RWPE2 (cell line): Measurements from ENCODE around the gene FGF8.

Experiments used
- ATAC-seq: fragments of 200-7000 bp; cut with Tn5 transposase; 3 replicates; pipeline ENCODE4 v1.9.1; 2021; ENCODE audit warnings: low read depth
- DNase-seq: peaks from one replicate; pipeline ENCODE4 v3.0.0-alpha.2; 2020; ENCODE audit warnings: low spot score
- H3K27ac ChIP-seq: fragments of 450-650 bp; 2 replicates; pipeline ENCODE4 v1.5.1; 2017; ENCODE audit warnings: mild to moderate bottlenecking; ENCODE audit not compliant: poor library complexity, severe bottlenecking
- H3K27me3 ChIP-seq: fragments of 250-450 bp; sonication (Bioruptor Pico); 2 replicates; pipeline ENCODE4 v1.5.1; 2021; ENCODE audit warnings: mild to moderate bottlenecking, moderate library complexity; ENCODE audit not compliant: insufficient read depth, poor library complexity, severe bottlenecking
- H3K36me3 ChIP-seq: fragments of 250-450 bp; sonication (Bioruptor Pico); 2 replicates; pipeline ENCODE4 v1.5.1; 2020; ENCODE audit warnings: low read depth, mild to moderate bottlenecking, moderate library complexity
- H3K4me1 ChIP-seq: fragments of 250-450 bp; sonication (Bioruptor Pico); 2 replicates; pipeline ENCODE4 v1.5.1; 2021; ENCODE audit warnings: mild to moderate bottlenecking, moderate library complexity; ENCODE audit not compliant: insufficient read depth, poor library complexity, severe bottlenecking
- H3K4me3 ChIP-seq: fragments of 250-450 bp; sonication (Bioruptor Pico); 2 replicates; pipeline ENCODE4 v1.5.1; 2021; ENCODE audit warnings: mild to moderate bottlenecking, moderate library complexity; ENCODE audit not compliant: severe bottlenecking
- H3K9me3 ChIP-seq: fragments of 250-450 bp; sonication (Bioruptor Pico); 2 replicates; pipeline ENCODE4 v1.5.1; 2021; ENCODE audit warnings: mild to moderate bottlenecking, moderate library complexity; ENCODE audit not compliant: severe bottlenecking
- TF ChIP-seq, protein P1 (sequence below): fragments of 450-650 bp; IDR thresholded peaks from one replicate; pipeline ENCODE4 v1.5.1; 2017; ENCODE audit warnings: mild to moderate bottlenecking, moderate library complexity; ENCODE audit not compliant: poor library complexity, severe bottlenecking

Gene FGF8

DNA sequence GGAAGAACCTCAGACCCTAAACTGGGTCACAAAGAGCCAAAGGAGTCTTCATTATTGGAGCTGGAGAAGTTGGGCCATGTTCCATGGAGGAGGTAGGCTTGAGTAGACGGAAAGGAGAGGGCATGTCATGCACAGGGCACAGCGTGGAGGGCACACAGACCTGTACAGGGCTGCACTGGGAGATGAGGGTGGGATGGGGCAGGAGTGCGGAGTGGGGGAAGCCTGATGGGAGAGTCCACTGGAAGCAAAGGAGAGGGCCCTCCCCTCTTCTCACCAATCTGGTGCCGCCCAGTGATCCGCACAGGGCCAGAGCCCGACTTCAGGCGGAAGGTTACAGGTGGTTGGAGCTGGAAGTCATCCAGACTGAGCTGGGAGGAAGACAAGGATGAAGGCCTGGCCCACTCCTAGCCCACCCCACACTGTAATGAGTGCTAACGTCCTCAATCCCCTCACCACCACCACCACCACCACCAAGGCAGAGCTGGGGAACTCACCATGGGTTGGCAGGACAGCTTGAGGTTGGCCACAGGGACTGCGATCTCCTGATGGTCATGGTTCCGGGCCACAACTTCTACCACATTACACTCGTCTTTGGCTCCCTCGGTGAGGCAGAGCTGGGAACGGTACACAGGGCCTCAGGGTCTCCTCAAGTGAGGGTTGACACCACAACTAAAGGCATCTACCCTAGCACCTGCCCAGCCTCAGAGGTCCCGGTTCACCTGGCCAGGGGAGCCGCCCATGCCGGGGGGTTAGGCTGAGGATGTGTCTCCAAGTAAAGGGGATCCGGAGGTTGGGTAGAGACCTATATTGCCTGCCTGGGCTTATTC lies 6.3 kb upstream of the FGF8 start:
- Histone ChIP-seq H3K27ac (peak overlapping the region; percentile 52), H3K27me3 (peaks cover 5% of the 10 kb centered on the region), H3K4me3 (peak overlapping the region; percentile 73), H3K36me3 (peaks cover 32% of the 10 kb centered on the region), H3K9me3 (no peaks in the 10 kb centered on the region), H3K4me1 (peaks cover 7% of the 10 kb centered on the region)
- TF ChIP-seq, protein P1, sequence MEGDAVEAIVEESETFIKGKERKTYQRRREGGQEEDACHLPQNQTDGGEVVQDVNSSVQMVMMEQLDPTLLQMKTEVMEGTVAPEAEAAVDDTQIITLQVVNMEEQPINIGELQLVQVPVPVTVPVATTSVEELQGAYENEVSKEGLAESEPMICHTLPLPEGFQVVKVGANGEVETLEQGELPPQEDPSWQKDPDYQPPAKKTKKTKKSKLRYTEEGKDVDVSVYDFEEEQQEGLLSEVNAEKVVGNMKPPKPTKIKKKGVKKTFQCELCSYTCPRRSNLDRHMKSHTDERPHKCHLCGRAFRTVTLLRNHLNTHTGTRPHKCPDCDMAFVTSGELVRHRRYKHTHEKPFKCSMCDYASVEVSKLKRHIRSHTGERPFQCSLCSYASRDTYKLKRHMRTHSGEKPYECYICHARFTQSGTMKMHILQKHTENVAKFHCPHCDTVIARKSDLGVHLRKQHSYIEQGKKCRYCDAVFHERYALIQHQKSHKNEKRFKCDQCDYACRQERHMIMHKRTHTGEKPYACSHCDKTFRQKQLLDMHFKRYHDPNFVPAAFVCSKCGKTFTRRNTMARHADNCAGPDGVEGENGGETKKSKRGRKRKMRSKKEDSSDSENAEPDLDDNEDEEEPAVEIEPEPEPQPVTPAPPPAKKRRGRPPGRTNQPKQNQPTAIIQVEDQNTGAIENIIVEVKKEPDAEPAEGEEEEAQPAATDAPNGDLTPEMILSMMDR, result no peak
- DNase-seq (no peak), ATAC-seq (no peak)

DNA sequence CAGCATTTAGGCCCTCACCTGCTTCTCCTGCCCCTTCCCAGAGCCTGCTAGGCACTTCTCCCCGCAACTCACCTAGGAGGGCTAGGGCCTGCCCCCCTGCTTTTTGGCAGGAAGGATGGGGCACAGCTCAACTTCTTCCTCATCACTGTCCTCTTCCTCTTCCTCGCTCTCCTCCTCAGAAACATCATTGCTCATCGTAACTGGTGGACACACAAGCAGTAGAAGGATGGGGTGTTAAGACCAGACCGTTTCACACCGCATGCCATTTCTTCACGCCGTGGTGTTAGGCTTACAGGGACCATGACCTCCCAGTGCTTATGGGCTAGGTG lies 5.7 kb upstream of the FGF8 start:
- TF ChIP-seq, protein P1, result no peak
- ATAC-seq, result no peak
- H3K36me3 ChIP-seq, result peaks cover 26% of the 10 kb centered on the region
- no peak for DNase-seq
- H3K4me1 ChIP-seq, result peaks cover 7% of the 10 kb centered on the region
- H3K27ac ChIP-seq, result no peak overlapping the region
- no peaks in the 10 kb centered on the region for H3K9me3 ChIP-seq
- H3K4me3 ChIP-seq, result no peak overlapping the region
- H3K27me3 ChIP-seq, result peaks cover 10% of the 10 kb centered on the region

DNA sequence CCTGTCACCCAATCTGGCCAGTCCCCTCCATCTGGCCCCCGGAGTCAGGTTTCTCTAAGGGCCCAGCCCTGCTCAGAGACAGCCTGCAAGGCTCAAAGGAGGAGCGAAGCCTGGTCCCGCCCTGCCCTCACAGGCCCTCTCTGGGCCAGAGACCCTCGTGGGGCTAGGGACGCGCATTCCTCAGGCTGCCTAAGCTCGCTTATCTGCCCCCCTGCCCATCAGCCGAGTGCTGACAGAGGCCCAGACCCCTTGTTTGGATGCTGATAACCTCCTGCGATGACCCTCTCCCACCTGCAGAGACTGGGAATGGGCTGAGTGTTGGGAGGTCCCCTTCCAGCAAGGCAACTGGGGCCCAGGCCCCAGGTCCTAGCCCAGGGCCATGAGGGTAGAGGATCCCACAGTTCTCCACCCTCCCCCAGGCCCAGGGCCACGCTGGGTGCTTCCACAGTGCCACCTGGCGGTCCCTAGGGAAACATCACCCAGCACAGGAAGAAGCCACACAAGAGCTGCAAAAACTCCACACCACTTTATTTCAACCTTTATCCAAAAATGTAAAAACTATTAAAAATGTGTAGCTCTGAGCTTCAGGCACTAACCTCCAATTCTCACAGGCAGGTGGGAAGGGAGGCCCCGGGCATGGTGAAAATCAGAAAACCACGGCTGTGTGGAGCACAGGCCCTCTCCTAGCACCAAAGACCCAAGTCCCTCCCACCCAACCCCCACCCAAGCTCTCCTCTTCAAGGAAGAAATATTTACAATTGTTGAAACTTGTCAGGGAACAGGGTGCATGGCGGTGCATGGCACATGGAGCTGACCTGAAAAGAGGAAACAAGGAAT lies 5.1 kb upstream of the FGF8 start:
- H3K36me3 ChIP-seq, result peaks cover 21% of the 10 kb centered on the region
- no peak overlapping the region for H3K27ac ChIP-seq
- ATAC-seq (peak; percentile 44), DNase-seq (no peak)
- no peaks in the 10 kb centered on the region for H3K9me3 ChIP-seq
- peaks cover 14% of the 10 kb centered on the region for H3K27me3 ChIP-seq
- TF ChIP-seq, protein P1, result peak; percentile 92
- H3K4me1 ChIP-seq, result peaks cover 7% of the 10 kb centered on the region
- no peak overlapping the region for H3K4me3 ChIP-seq

DNA sequence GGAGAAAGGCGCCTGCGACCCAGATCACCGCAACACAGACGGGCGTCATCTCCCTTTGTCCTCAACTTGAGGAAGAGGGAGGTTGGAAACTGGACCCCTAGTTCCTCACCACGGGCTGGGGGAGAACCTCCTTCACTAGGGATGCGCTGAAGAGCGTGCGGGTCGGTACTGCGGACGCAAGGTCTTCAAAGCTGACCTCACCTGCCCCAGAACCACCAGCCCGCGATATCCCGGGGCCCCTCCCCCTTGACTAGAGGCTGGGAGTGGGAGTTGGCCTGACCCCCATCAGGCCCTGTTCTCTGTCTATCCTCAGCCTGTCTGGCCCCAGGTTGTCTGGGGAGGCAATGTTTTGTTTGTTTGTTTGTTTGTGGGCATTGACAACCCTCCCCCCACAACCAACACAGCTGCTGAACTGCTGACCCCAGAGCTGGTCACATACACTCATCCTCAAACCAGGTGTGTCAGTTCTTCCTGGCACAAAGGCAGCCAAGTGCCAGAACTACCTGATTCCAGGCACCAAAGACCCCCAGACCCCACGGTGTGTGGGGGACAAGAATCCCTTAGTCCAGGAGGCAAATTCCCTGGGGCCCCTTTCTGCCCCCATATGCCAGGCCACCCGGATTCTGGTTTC lies 4.4 kb upstream of the FGF8 start:
- no peak overlapping the region for H3K4me3 ChIP-seq
- H3K27ac ChIP-seq, result no peak overlapping the region
- DNase-seq (no peak), ATAC-seq (no peak)
- peaks cover 13% of the 10 kb centered on the region for H3K36me3 ChIP-seq
- H3K27me3 ChIP-seq, result peaks cover 17% of the 10 kb centered on the region
- H3K4me1 ChIP-seq, result peaks cover 7% of the 10 kb centered on the region
- TF ChIP-seq, protein P1, result no peak
- no peaks in the 10 kb centered on the region for H3K9me3 ChIP-seq
